Activated T-cell treated with anti-CD3 and anti-CD28 coated beads for 24 hours (primary cell): ENCODE data around the gene MRPS5.
"Not testable (repeated sequence)": the region's sequence is repeated elsewhere in the genome, so short reads cannot be mapped to it uniquely, and the experiment has no call there.

Source experiments
- DNase-seq: peaks from one replicate; pipeline ENCODE4 v3.0.0-alpha.2; 2020; ENCODE audit warnings: low read depth

Gene MRPS5

DNA sequence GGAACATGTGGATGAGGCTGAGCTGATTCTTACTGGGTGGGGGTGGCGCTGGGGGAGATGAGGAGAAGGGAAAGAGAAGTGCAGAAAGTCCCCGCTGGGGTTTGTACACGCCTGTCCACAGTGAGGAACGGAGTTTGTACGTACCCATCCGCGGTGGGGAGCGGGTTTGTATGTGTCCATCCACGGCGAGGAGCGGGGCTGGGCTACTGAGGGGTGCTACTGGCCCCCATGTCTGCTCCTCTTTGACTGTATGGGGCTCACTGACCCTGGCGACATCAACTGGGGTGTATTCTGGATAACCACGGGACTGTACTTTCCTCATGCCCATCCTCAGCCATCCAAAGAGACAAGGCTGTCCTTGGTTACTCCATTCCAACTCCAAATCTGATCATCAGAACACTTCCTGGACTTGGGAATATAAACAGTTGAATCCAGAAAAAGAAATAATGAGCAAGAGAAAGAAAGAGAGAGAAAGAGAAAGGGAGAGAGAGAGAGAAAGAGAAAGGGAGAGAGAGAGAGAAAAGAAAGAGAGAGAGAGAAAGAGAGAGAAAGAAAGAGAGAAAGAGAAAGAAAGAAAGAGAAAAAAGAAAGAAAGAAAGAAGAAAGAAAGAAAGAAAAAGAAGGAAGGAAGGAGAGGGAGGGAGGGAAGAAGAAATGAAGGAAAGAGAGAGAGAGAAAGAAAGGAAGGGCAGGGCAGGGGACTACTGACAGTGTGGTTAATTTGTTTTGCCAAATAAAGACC, 75.1 kb downstream of the MRPS5 start:
- no peak for DNase-seq

DNA sequence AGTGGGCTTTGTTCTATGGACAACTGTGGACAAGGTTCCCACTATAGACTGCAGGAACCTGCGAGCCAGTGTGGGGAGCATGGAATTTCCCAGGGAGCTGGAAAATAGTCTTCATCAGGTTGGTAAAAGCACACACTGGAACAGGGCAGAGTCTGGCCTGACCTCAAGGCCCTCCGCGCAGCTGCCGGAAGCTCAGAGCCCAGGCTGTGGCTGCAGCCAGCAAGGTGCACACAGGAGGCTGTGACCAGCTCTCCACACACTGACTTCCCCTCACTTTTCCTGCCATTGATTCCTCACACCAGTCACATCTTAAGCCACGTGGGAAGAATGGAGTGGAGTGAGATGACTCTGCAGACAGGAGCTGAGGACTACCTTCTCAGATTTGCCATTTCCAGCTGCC, 77.0 kb downstream of the MRPS5 start:
- no peak for DNase-seq

DNA sequence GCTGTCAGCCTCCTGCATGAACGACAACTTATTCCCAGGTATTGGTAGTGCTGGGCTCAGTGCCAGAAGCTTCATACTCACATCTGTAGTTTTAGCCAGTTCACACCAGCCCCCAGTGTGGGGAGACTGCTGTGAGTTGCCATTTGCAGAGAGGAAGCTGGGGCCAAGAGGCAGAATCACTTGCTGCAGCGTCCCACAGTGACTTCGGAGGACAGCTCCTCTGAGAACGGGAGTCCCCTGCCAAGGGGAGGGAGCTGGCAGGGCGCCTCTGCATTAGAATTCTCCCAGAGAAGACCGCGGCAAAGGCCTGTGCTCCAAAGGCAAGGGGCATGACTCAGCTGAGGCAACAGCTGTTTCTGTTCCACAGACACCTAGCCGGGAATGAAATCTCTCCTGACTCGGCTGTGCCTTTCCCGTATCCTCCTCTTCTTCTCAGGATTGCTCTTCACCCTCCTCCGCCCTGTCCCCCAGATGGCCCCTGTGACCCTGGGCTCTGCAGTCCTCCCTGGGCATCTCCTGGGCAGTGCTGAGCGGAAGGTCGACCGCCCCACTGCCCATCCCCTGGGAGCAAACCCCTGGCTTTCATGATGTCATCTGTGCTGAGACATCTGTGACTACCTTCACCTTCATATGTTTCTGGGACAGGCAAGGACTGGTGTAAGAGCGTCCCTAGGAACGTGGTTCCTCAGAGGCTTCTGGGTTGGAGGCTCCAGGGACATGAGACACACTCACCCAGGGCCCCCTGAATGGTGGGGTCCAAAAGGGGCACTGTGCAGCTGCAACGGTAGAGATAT, 78.1 kb downstream of the MRPS5 start:
- DNase-seq: no peak

DNA sequence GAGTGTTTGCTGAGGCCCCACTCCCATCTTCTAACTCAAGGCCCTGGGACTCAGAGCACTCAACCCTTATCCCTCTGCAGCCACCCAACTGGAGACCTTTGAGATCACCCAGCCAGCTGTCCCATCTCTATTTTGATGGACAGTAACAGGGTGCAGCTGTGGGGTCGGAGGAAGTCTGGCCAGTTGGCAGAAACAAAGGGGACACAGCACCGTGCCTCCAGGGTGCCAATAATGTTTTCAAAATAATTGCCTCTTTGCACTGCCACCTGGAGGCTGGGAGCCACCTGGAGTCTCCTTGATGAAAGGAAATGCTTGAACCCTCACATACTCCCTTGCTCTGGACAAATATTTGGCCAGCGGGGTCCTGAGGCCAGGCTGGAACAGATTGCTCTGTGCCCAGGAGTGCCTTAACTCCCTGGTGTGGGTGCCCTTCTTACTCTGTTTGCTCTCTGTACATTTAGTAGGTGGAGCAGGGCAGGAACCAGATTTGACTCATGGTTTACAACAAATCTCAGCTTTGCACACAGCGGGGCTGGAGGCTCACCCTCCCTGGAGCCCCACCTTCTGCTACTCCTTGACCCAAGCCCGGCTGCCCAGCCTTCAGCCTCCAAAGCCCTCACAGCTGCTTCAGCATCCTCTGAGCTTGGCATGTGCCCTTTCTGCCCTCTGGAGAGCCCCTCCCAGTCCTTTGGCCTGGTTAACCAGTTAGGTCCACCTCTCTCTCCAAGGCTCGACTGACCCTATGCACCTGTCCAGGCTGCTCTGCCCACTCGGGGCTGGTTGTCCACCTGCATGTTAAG, 78.9 kb downstream of the MRPS5 start:
- no peak for DNase-seq

DNA sequence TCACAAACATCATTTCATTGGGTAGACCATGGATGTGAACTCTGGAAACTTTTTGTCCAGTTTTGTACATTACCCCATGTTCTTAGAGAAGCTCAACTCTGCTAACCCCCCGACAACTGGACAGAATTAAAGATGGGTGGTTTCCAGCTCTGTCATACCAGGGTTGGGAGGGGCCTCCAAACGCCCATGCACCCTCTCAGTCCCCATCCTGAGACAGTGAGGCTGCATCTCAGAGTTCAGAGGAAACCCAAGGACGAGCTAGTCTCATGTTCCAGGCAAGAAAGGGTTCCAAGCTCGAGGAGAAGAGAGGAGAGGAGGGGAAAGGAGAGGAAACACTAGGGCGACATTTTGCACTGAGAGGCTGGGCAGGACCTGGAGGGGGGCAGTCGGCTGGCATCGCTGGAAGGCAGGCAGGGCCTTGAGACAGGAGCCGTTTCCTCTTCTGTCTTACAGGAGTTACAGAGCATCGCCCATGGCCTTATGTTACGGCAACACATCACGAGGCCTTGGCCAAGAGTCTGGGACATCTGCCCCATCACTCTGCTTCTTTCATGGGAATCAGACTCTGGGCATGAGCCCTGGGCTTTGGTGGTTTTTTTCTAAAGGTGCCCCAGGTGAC, 79.7 kb downstream of the MRPS5 start:
- DNase-seq: no peak

DNA sequence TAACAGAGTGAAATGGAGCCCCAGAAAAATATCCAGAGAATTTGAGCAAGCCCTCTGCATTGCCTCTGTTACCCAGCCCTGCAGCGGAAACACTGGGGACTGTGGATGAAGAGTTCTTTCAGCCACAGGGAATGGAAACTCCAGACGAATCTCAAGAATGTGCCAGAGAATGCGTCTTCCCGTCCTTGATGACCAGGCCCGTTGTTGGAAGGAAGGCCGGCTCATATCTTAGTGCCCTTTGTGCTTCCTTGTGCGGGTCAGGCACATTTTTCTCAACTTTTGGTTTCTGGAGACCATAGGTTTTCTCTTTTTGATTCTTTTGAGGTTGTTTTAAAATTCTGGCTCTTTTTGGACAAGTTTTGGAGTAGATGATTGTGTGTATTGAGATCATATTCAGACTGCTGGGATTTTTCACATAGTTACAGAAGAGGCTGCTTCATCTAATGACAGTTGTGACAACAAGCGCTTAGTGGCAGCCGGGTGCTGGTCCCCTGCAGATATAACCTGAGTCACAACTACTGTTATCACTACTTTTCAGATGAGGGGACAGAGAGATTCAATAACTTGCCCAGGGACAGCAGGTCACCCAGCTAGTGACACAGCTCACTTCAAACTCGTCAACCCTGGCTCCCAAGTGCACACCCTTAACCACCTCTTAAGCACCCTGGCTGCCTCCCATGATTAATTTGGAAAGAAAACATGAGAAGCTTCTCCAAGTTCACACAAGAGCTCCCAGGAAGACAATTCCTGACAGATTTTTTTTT, 80.4 kb downstream of the MRPS5 start:
- DNase-seq: no peak

DNA sequence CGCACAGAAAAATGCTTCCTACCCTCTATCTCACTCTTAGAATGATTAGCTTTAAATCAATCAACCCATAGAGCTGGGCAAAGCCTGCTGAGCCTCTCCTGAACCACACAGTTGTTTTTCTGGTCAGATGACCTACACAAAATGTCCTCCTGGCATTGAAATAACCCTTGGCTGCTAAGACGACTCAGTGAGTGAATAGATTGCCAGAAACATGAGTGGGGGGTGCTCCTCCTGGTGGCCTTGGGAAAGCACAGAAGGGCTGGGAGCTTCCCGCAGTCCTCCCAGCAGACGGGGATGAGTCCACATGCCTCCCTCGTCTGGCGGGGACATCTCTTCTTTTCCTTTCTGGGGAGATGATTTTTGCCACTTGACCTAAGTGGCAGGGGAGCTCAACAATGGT, 81.2 kb downstream of the MRPS5 start:
- DNase-seq: no peak

DNA sequence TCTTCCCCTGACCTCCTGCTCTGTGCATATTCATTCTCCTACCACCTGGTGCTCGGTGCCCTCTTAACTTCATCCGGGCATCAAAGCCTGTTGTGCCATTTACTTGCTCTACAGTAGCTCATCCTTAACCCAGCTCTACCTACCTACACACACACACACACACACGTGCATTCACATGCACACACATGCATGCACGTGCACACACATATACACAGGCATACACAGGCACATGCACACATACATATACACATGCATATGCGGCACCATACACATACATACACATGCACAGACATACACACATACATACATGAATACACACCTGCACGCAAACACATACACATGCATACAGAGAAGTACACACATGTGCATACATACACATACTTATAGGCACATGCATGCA, 81.6 kb downstream of the MRPS5 start:
- no peak for DNase-seq

DNA sequence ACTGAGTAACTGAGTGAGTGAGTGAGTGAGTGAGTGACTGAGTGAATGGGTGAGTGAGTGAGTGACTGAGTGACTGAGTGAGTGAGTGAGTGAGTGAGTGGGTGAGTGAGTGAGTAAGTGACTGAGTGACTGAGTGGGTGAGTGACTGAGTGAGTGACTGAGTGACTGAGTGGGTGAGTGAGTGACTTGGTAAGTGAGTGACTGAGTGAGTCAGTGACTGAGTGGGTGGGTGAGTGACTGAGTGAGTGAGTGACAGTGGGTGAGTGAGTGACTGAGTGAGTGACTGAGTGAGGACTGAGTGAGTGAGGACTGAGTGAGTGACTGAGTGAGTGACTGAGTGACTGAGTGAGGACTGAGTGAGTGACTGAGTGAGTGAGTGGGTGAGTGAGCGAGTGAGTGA, 82.2 kb downstream of the MRPS5 start:
- DNase-seq: no peak

DNA sequence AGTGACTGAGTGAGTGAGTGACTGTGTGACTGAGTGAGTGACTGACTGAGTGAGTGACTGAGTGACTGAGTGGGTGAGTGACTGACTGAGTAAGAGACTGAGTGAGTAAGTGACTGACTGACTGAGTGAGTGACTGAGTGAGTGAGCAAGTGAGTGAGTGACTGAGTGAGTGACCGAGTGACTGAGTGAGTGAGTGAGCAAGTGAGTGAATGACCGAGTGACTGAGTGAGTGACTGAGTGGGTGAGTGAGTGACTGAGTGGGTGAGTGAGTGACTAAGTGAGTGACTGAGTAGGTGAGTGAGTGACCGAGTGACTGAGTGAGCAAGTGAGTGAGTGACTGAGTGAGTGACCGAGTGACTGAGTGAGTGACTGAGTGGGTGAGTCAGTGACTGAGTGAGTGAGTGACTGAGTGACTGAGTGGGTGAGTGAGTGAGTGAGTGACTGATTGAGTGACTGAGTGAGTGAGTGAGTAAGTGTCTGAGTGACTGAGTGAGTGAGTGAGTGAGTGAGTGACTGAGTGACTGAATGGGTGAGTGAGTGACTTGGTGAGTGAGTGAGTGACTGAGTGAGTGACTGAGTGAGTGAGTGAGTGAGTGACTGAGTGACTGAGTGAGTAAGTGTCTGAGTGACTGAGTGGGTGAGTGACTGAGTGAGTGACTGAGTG, 82.8 kb downstream of the MRPS5 start:
- no peak for DNase-seq

DNA sequence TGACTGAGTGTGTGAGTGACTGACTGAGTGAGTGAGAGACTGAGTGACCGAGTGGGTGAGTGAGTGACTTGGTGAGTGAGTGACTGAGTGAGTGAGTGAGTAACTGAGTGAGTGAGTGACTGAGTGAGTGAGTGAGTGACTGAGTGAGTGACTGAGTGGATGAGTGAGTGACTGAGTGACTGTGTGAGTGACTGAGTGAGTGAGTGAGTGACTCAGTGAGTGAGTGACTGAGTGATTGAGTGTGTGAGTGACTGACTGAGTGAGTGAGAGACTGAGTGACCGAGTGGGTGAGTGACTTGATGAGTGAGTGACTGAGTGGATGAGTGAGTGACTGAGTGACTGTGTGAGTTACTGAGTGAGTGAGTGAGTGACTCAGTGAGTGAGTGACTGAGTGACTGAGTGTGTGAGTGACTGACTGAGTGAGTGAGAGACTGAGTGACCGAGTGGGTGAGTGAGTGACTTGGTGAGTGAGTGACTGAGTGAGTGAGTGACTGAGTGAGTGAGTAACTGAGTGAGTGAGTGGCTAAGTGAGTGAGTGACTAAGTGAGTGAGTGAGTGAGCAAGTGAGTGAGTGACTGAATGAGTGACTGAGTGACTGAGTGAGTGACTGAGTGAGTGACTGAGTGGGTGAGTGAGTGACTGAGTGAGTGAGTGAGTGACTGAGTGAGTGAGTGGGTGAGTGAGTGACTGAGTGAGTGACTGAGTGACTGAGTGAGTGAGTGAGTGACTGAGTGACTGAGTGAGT, 83.6 kb downstream of the MRPS5 start:
- DNase-seq: not testable (repeated sequence)

DNA sequence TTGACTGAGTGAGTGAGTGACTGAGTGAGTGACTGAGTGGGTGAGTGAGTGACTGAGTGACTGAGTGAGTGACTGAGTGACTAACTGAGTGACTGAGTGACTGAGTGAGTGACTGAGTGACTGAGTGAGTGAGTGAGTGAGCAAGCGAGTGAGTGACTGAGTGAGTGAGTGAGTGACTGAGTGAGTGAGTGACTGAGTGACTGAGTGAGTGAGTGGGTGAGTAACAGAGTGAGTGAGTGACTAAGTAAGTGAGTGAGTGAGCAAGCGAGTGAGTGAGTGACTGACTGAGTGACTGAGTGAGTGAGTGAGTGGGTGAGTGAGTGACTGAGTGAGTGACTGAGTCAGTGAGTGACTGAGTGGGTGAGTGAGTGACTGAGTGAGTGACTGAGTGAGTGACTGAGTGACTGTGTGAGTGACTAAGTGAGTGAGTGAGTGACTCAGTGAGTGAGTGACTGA, 84.2 kb downstream of the MRPS5 start:
- DNase-seq: no peak

DNA sequence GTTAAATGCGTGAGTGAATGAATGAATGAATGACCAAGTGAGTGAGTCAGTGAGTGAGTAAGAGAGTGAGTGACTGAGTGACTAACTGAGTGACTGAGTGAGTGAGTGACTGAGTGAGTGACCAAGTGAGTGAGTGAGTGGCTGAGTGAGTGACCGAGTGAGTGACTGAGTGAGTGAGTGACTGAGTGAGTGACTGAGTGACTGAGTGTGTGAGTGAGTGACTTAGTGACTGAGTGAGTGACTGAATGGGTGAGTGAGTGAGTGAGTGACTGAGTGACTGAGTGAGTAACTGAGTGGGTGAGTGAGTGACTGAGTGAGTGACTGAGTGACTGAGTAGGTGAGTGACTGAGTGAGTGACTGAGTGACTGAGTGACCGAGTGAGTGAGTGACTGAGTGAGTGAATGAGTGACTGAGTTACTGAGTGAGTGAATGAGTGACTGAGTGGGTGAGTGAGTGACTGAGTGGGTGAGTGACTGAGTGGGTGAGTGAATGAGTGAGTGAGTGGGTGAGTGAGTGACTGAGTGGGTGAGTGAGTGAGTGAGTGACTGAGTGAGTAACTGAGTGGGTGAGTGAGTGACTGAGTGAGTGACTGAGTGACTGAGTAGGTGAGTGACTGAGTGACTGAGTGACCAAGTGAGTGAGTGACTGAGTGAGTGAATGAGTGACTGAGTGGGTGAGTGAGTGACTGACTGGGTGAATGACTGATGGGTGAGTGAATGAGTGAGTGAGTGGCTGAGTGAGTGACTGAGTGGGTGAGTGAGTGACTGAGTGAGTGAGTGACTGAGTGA, 84.8 kb downstream of the MRPS5 start:
- DNase-seq: no peak
